BJ (cell line): ENCODE measurements around the gene TTBK1. TPM values are rescaled to one million over a fixed set of nuclear protein-coding genes. Genes with fewer than 3 reads are reported as not detected.

Source experiments
- CTCF ChIA-PET: fragments of 350-600 bp; formaldehyde crosslinking; extraction: SDS; loops from one replicate; lab custom pipeline; 2021; ENCODE audit warnings: antibody characterized with exemption, inconsistent platforms; lab: Yijun Ruan, JAX
- POLR2A ChIA-PET: fragments of 300-600 bp; sonication (Branson Sonifier 250); formaldehyde crosslinking; extraction: SDS; loops from one replicate; lab custom pipeline; 2021; ENCODE audit warnings: antibody characterized with exemption; lab: Charles Lee
- DNase-seq: peaks from one replicate; pipeline ENCODE4 v3.0.0-alpha.2; 2011; ENCODE audit warnings: low read depth
- H3K27me3 ChIP-seq: 2 replicates; pipeline ENCODE4 v1.6.0; 2011; ENCODE audit warnings: low read length; ENCODE audit not compliant: control insufficient read depth, insufficient read depth
- H3K36me3 ChIP-seq: 2 replicates; pipeline ENCODE4 v1.5.1; 2011; ENCODE audit warnings: low read length; ENCODE audit not compliant: control insufficient read depth, insufficient read depth
- H3K4me3 ChIP-seq: 2 replicates; pipeline ENCODE4 v1.5.1; 2011; ENCODE audit warnings: low read depth, mild to moderate bottlenecking, control low read depth, low read length
- polyA plus RNA-seq: library from polyadenylated mRNA; depleted of rRNA; stranded (reverse); fragments of >200 nt; gene quantifications from 2 replicates; pipeline ENCODE4 v1.2.3, GENCODE V29; 2011
- TF ChIP-seq, protein P1 (sequence below): IDR thresholded peaks from 2 replicates; pipeline ENCODE4 v1.5.1; 2011; ENCODE audit warnings: low read depth, mild to moderate bottlenecking, control low read depth, inconsistent platforms, low read length, moderate library complexity; ENCODE audit not compliant: insufficient read depth

The TTBK1 gene
- polyA plus RNA-seq, 1 experiment: not detected

DNA sequence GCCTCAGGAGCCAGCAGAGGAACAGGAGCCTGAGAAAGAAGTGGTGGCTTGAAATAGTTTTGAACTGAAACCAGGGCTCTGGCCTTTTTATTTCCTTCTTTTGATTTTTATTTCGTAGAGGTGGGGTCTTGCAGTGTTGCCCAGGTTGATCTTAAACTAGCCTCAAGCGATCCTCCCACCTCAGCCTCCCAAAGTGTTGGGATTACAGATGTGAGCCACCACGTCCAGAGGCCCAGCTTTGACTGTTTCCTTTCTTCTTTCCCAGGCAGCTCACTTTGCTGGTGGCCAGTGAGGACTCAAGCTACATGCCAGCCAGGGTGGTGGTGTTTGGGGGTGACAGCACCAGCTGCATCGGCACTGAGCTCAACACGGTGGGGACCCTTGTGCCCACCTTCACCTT is 40.8 kb upstream of the TTBK1 start:
- H3K4me3 ChIP-seq: no peak overlapping the region
- CTCF ChIA-PET: interaction anchor here (1.2 to 1.4 kb wide), 2 partner anchors 11 to 13 kb away, joined by 3 read pairs; no protein-coding TSS in a partner anchor
- TF ChIP-seq, protein P1, sequence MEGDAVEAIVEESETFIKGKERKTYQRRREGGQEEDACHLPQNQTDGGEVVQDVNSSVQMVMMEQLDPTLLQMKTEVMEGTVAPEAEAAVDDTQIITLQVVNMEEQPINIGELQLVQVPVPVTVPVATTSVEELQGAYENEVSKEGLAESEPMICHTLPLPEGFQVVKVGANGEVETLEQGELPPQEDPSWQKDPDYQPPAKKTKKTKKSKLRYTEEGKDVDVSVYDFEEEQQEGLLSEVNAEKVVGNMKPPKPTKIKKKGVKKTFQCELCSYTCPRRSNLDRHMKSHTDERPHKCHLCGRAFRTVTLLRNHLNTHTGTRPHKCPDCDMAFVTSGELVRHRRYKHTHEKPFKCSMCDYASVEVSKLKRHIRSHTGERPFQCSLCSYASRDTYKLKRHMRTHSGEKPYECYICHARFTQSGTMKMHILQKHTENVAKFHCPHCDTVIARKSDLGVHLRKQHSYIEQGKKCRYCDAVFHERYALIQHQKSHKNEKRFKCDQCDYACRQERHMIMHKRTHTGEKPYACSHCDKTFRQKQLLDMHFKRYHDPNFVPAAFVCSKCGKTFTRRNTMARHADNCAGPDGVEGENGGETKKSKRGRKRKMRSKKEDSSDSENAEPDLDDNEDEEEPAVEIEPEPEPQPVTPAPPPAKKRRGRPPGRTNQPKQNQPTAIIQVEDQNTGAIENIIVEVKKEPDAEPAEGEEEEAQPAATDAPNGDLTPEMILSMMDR: no peak
- H3K27me3 ChIP-seq: no peaks in the 10 kb centered on the region
- POLR2A ChIA-PET: no interaction called here
- no peak for DNase-seq
- H3K36me3 ChIP-seq: peaks cover 21% of the 10 kb centered on the region

DNA sequence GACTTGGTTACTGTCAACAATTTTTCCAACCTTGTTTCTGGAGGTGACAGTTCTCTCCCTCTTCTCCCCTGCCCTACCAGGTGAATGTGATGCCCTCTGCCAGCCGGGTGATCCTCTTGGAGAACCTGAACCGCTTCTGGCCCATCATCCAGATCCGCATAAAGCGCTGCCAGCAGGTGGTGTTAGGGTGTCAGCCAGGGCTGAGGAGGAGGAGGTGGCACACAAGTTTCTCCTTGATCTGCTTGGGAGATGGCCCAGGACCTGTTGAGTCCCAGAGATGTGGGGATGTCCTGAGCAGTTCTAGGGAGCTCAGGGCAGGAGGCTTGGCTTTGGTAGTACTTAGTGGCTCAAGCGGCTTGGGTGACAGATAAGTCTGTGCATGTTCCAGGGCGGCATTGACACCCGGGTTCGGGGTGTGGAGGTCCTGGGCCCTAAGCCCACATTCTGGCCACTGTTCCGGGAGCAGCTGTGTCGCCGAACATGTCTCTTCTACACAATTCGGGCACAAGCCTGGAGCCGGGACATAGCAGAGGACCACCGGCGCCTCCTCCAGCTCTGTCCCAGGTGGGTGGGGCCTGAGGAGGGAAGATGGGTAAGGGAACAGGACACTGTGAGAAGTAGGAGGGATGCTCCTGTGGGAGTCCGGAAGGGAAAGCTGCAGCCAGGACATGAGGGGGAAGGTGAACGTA is 40.1 kb upstream of the TTBK1 start:
- TF ChIP-seq, protein P1: no peak
- H3K27me3 ChIP-seq: no peaks in the 10 kb centered on the region
- ChIA-PET POLR2A (no interaction called here), CTCF (interaction anchor here (1.2 to 1.4 kb wide), 3 partner anchors 12 to 26 kb away, joined by 3 to 4 read pairs (median 3); partner anchors contain the start of gene DNPH1)
- H3K4me3 ChIP-seq: no peak overlapping the region
- no peak for DNase-seq
- H3K36me3 ChIP-seq: peaks cover 21% of the 10 kb centered on the region

DNA sequence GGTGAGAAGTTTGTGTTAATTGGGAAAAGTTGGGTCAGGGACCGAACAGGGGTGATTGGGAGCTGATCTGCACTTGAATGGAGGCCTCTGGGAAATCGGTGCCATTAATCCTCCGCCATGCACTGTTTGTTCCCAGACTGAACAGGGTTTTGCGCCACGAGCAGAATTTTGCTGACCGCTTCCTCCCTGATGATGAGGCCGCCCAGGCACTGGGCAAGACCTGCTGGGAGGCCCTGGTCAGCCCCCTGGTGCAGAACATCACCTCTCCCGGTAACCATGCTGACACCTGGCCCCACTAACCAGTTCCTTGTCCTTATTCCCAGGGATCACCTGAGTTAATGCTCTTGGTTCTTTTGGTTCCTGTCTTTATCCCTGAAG is 39.6 kb upstream of the TTBK1 start:
- CTCF ChIA-PET: interaction anchor here (1.2 to 1.4 kb wide), 3 partner anchors 12 to 26 kb away, joined by 3 to 4 read pairs (median 3); partner anchors contain the start of gene DNPH1

GRCh38 chr6:43204271-43205105 is 38.8 kb upstream of the TTBK1 start:
- H3K4me3 ChIP-seq: no peak overlapping the region
- H3K27me3 ChIP-seq: no peaks in the 10 kb centered on the region
- DNase-seq: no peak
- POLR2A ChIA-PET: no interaction called here
- TF ChIP-seq, protein P1: no peak
- H3K36me3 ChIP-seq: peaks cover 20% of the 10 kb centered on the region
- CTCF ChIA-PET: interaction anchor here (1.4 kb wide), 1 partner anchor 25 kb away, joined by 4 read pairs; the partner anchor contains the start of gene DNPH1

More for the DNA sequence above, 39.6 kb upstream of the TTBK1 start:
- DNase-seq: no peak
- no peak overlapping the region for H3K4me3 ChIP-seq
- no peaks in the 10 kb centered on the region for H3K27me3 ChIP-seq
- H3K36me3 ChIP-seq: peaks cover 20% of the 10 kb centered on the region
- POLR2A ChIA-PET: no interaction called here
- TF ChIP-seq, protein P1: no peak

- H3K27me3 ChIP-seq: no peaks in the 10 kb centered on the region
- no peak for DNase-seq
- peaks cover 13% of the 10 kb centered on the region for H3K36me3 ChIP-seq
- POLR2A ChIA-PET: no interaction called here
- CTCF ChIA-PET: no interaction called here
- TF ChIP-seq, protein P1: no peak
- H3K4me3 ChIP-seq: no peak overlapping the region
Observed at GRCh38 chr6:43205849-43206248, 37.4 kb upstream of the TTBK1 start.
